C4-2B (cell line): ENCODE results near the gene SLC2A6.

Experiments used
- CTCF ChIP-seq: fragments of 450-650 bp; conservative IDR thresholded peaks from 2 replicates; pipeline ENCODE4 v1.5.1; 2017; ENCODE audit warnings: mild to moderate bottlenecking
- ZFX ChIP-seq: fragments of 450-650 bp; IDR thresholded peaks from 2 replicates; pipeline ENCODE4 v1.6.1; 2017

DNA sequence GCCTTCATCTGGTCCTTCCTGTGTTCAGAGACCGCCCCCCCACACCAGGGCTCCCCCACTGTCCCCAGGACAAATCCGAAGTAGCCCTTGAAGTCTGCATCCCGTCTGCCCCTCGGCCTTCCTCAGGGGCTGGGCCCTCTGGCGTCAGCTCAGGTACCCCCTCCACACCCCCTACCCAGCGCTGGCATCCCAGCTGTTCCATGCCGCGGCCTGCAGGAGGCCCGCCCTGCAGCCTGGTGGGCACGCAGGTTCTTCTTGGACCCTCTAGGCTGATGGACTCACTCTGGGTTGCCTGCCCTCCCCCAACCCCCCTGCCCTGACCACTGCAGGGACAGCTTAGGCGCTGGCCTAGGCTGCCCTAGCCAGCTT, 6.6 kb downstream of the SLC2A6 start:
- TF ChIP-seq CTCF (no peak), ZFX (no peak)
